NB4 (cell line): ENCODE results near the gene RALY.

ENCODE experiments used
- CTCF ChIP-seq: IDR thresholded peaks from one replicate; pipeline ENCODE4 v1.5.1; 2012; ENCODE audit warnings: low read depth, low read length
- MYC ChIP-seq: IDR thresholded peaks from 2 replicates; pipeline ENCODE4 v1.6.1; 2011; ENCODE audit warnings: low read depth, low read length
- POLR2A ChIP-seq: IDR thresholded peaks from 2 replicates; pipeline ENCODE4 v1.6.1; 2011; ENCODE audit warnings: mild to moderate bottlenecking; ENCODE audit not compliant: insufficient read length; ENCODE audit errors: extremely low read depth
- TF ChIP-seq, protein P1 (sequence below): IDR thresholded peaks from 2 replicates; pipeline ENCODE4 v1.6.1; 2011; ENCODE audit warnings: low read depth, low read length

- TF ChIP-seq CTCF (no peak), POLR2A (no peak), MYC (no peak)
- TF ChIP-seq, protein P1, sequence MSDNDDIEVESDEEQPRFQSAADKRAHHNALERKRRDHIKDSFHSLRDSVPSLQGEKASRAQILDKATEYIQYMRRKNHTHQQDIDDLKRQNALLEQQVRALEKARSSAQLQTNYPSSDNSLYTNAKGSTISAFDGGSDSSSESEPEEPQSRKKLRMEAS = no peak
These were observed 10.5 kb downstream of the RALY start for GRCh38 chr20:34004227-34004626.
